Upper lobe of left lung (tissue), 6 donors: ENCODE data around the gene CALHM2. TPM values are rescaled to one million over a fixed set of nuclear protein-coding genes. Genes with fewer than 3 reads are reported as not detected.
A peak's percentile ranks its signal among the peaks of the same experiment; 100 is the strongest.

Experiments used
- ATAC-seq, 2 donors: fragments of 200-7000 bp; cut with Tn5 transposase; one replicate each; pipeline ENCODE4 v1.9.1; 2022; ENCODE audit warnings: mild to moderate bottlenecking in 2 of 2, moderate library complexity in 2 of 2; ENCODE audit not compliant: low FRiP score in 2 of 2
- DNase-seq, 2 donors: peaks; one replicate each; pipeline ENCODE4 v3.0.0-alpha.2; 2019 to 2020
- H3K27ac ChIP-seq, 4 donors: fragments of 200-600 bp; sonication (generic); one replicate each; pipeline ENCODE4 v1.5.1; 2016 to 2019
- H3K27me3 ChIP-seq, 4 donors: fragments of 200-600 bp; sonication (generic); one replicate each; pipeline ENCODE4 v1.5.1; 2017 to 2019
- H3K36me3 ChIP-seq, 4 donors: fragments of 200-600 bp; sonication (generic); one replicate each; pipeline ENCODE4 v1.5.1; 2016 to 2019
- H3K4me1 ChIP-seq, 4 donors: fragments of 200-600 bp; sonication (generic); one replicate each; pipeline ENCODE4 v1.5.1; 2018 to 2019
- H3K4me3 ChIP-seq, 4 donors: fragments of 200-600 bp; sonication (generic); one replicate each; pipeline ENCODE4 v1.5.1; 2017 to 2019; ENCODE audit warnings: mild to moderate bottlenecking in 2 of 4, moderate library complexity in 1 of 4
- H3K9me3 ChIP-seq, 4 donors: fragments of 200-600 bp; sonication (generic); one replicate each; pipeline ENCODE4 v1.5.1; 2018 to 2019
- CTCF ChIP-seq, 6 experiments: fragments of 450-650 bp in 4 of 6; fragments of 200-600 bp in 2 of 6; sonication (generic) in 2 of 6; IDR thresholded peaks; one replicate each; pipeline ENCODE4 v1.5.1; 2016 to 2019; ENCODE audit warnings: antibody characterized with exemption in 6 of 6
- EP300 ChIP-seq, 4 donors: sonication (generic); formaldehyde crosslinking; IDR thresholded peaks; one replicate each; pipeline ENCODE4 v1.5.1; 2017; ENCODE audit warnings: antibody characterized with exemption in 4 of 4, control low read depth in 2 of 4
- POLR2A ChIP-seq, 4 donors: fragments of 450-650 bp; IDR thresholded peaks; one replicate each; pipeline ENCODE4 v1.5.1; 2016 to 2017; ENCODE audit warnings: antibody characterized with exemption in 4 of 4, mild to moderate bottlenecking in 2 of 4
- POLR2AphosphoS5 ChIP-seq, 2 donors: sonication (generic); formaldehyde crosslinking; IDR thresholded peaks; one replicate each; pipeline ENCODE4 v1.5.1; 2017; ENCODE audit warnings: antibody characterized with exemption in 2 of 2
- WGBS, 2 donors: methylation state at CpG; one replicate each; pipeline ENCODE4 v1.1.5; 2017 to 2018; 5-methylcytosine and 5-hydroxymethylcytosine counted together
- total RNA-seq, 6 donors: library from RNA; depleted of rRNA in 4 of 6; stranded (reverse); fragments of >200 nt in 4 of 6; gene quantifications; one replicate each; pipeline versions ENCODE4 v1.1.0 to v1.2.1, GENCODE V29; 2016 to 2021
- donor health status: DM: no; HTN: no; CAD: no; lungs with moderate emphysema.
- donor health status: DM: no; HTN: yes; CAD: no; lungs with severe emphysema.

Gene CALHM2
- total RNA-seq, 6 donors from 2014 or later, result 25.6 to 56.8 (median 40.5) TPM

- Histone ChIP-seq H3K9me3 (no peaks in the 10 kb centered on the region), H3K27ac (peak overlapping the region; percentile 77 to 92 (median 88)), H3K36me3 (peaks cover 0 to 20% (median 12%) of the 10 kb centered on the region in 4 donors), H3K4me3 (peak overlapping the region; percentile 66 to 75 (median 70)), H3K27me3 (no peaks in the 10 kb centered on the region), H3K4me1 (peaks cover 26 to 45% (median 29%) of the 10 kb centered on the region in 4 donors)
- no peak for TF ChIP-seq POLR2A (IDR thresholded peaks at IDR 0.05)
- no peak for TF ChIP-seq POLR2AphosphoS5 (IDR thresholded peaks at IDR 0.05)
- no peak for TF ChIP-seq EP300 (IDR thresholded peaks at IDR 0.05)
- no peak for TF ChIP-seq CTCF (IDR thresholded peaks at IDR 0.05)
- DNase-seq (no peak), ATAC-seq (no peak)
- WGBS, 2 donors, result 33 to 58% methylated on average over 13 to 27 of the region's 27 CpGs
Observed at GRCh38 chr10:103452506-103453230, 498 bp upstream of the CALHM2 start.

- Histone ChIP-seq H3K27ac (peak overlapping the region; percentile 77 to 92 (median 88)), H3K36me3 (peaks cover 0 to 33% (median 26%) of the 10 kb centered on the region in 4 donors), H3K9me3 (no peaks in the 10 kb centered on the region), H3K27me3 (no peaks in the 10 kb centered on the region), H3K4me3 (peak overlapping the region; percentile 66 to 75 (median 70)), H3K4me1 (peaks cover 26 to 50% (median 32%) of the 10 kb centered on the region in 4 donors)
- peak; percentile 49 to 53 for TF ChIP-seq POLR2AphosphoS5 (IDR thresholded peaks at IDR 0.05)
- no peak for TF ChIP-seq EP300 (IDR thresholded peaks at IDR 0.05)
- TF ChIP-seq POLR2A (IDR thresholded peaks at IDR 0.05), result peak in 1 of 4 donors; percentile 37
- TF ChIP-seq CTCF (IDR thresholded peaks at IDR 0.05), result no peak
- WGBS, 2 donors, result 29 to 38% methylated on average over 13 to 14 of the region's 14 CpGs
- ATAC-seq (peak; percentile 59 to 70), DNase-seq (peak; percentile 53 to 86)
Observed at GRCh38 chr10:103451091-103451813, 918 bp downstream of the CALHM2 start.

- 90 to 93% methylated on average over 4 to 12 of the region's 12 CpGs for WGBS, 2 donors
- H3K27me3 ChIP-seq, result no peaks in the 10 kb centered on the region
- ATAC-seq, result no peak
- DNase-seq, result no peak
- H3K36me3 ChIP-seq, result peaks cover 0 to 42% (median 35%) of the 10 kb centered on the region in 4 donors
- no peaks in the 10 kb centered on the region for H3K9me3 ChIP-seq
- no peak for TF ChIP-seq POLR2A (IDR thresholded peaks at IDR 0.05)
- peak overlapping the region; percentile 77 to 92 (median 88) for H3K27ac ChIP-seq
- peaks cover 32 to 57% (median 35%) of the 10 kb centered on the region in 4 donors for H3K4me1 ChIP-seq
- peak overlapping the region in 3 of 4 donors; percentile 69 to 75 (median 70) for H3K4me3 ChIP-seq
Observed at GRCh38 chr10:103450201-103450695, 1.9 kb downstream of the CALHM2 start.

GRCh38 chr10:103449208-103450144 is 2.7 kb downstream of the CALHM2 start:
- peak in 1 of 2 donors; percentile 76 for DNase-seq
- WGBS, 2 donors, result 87 to 89% methylated on average over 26 to 34 of the region's 34 CpGs
- ATAC-seq, result no peak
- peak overlapping the region; percentile 77 to 92 (median 88) for H3K27ac ChIP-seq
- H3K4me1 ChIP-seq, result peaks cover 32 to 57% (median 35%) of the 10 kb centered on the region in 4 donors
- H3K4me3 ChIP-seq, result peak overlapping the region in 1 of 4 donors; percentile 75
- TF ChIP-seq POLR2AphosphoS5 (IDR thresholded peaks at IDR 0.05) (no peak), POLR2A (IDR thresholded peaks at IDR 0.05) (peak in 1 of 4 donors; percentile 1)
- no peaks in the 10 kb centered on the region for H3K9me3 ChIP-seq
- H3K36me3 ChIP-seq, result peaks cover 5 to 50% (median 43%) of the 10 kb centered on the region in 4 donors
- no peaks in the 10 kb centered on the region for H3K27me3 ChIP-seq

GRCh38 chr10:103448746-103449145 is 3.4 kb downstream of the CALHM2 start:
- no peaks in the 10 kb centered on the region for H3K9me3 ChIP-seq
- peak in 1 of 2 donors; percentile 47 for DNase-seq
- H3K4me1 ChIP-seq, result peaks cover 32 to 57% (median 35%) of the 10 kb centered on the region in 4 donors
- no peaks in the 10 kb centered on the region for H3K27me3 ChIP-seq
- 55 to 71% methylated on average over 1 of the region's 1 CpG for WGBS, 2 donors
- ATAC-seq, result peak; percentile 2 to 71
- H3K27ac ChIP-seq, result peak overlapping the region in 3 of 4 donors; percentile 67 to 89 (median 77)
- H3K4me3 ChIP-seq, result peak overlapping the region in 1 of 4 donors; percentile 75
- peaks cover 9 to 57% (median 50%) of the 10 kb centered on the region in 4 donors for H3K36me3 ChIP-seq
- TF ChIP-seq CTCF (IDR thresholded peaks at IDR 0.05) (no peak), POLR2AphosphoS5 (IDR thresholded peaks at IDR 0.05) (peak; percentile 23 to 53), EP300 (IDR thresholded peaks at IDR 0.05) (no peak), POLR2A (IDR thresholded peaks at IDR 0.05) (peak in 1 of 4 donors; percentile 7)
